HepG2 (cell line): Measurements from ENCODE around the gene SYT1. TPM values are rescaled to one million over a fixed set of nuclear protein-coding genes. Genes with fewer than 3 reads are reported as not detected.

Experiments
- ATAC-seq: fragments of 200-7000 bp; cut with Tn5 transposase; 3 replicates; pipeline ENCODE4 v1.9.1; 2020; ENCODE audit warnings: mild to moderate bottlenecking, moderate library complexity
- BruUV-seq: library from RNA; stranded (reverse); fragments of 400-500 nt; replicated peaks from 2 replicates; lab custom pipeline; 2021; lab: Mats Ljungman, UMichigan
- CTCF ChIA-PET: fragments of 300-600 bp; formaldehyde crosslinking; extraction: SDS; loops from one replicate; lab custom pipeline; 2021; ENCODE audit warnings: low total read pairs, inconsistent platforms, low intra/inter-chr PET ratio; lab: Yijun Ruan, JAX
- POLR2A ChIA-PET: fragments of 350-600 bp; sonication (Branson Sonifier 250); formaldehyde crosslinking; loops from one replicate; lab custom pipeline; 2020; ENCODE audit warnings: antibody characterized with exemption, inconsistent platforms; lab: Yijun Ruan, JAX
- DNase-seq: peaks from one replicate; pipeline ENCODE4 v3.0.0-alpha.2; 2015; ENCODE audit warnings: low spot score
- FAIRE-seq: peaks from 3 replicates; lab custom pipeline; 2011; peaks lifted over from hg19 to GRCh38; lab: Jason Lieb, UNC
- H2AFZ ChIP-seq: one replicate; pipeline ENCODE4 v1.6.1; 2011; ENCODE audit warnings: low read length, inconsistent platforms
- H3K27ac ChIP-seq: fragments of 300-600 bp; 3 replicates; pipeline ENCODE4 v1.8.0; 2011; ENCODE audit warnings: mixed run types, mild to moderate bottlenecking, mixed read lengths, low read length, inconsistent platforms; ENCODE audit not compliant: insufficient read depth; ENCODE audit errors: extremely low read length
- H3K27me3 ChIP-seq, 2 experiments: fragments of 200-600 bp in 1 of 2; 2 replicates in 1 of 2; 3 replicates in 1 of 2; pipeline versions ENCODE4 v1.6.0 to v1.8.0; 2011; ENCODE audit warnings: low read length in 2 of 2, mild to moderate bottlenecking in 2 of 2, moderate library complexity in 2 of 2, inconsistent platforms in 1 of 2; ENCODE audit not compliant: insufficient read depth in 2 of 2, control insufficient read depth in 1 of 2
- H3K36me3 ChIP-seq, 2 experiments: fragments of 200-600 bp in 1 of 2; replicated peaks in 1 of 2; 2 replicates in 1 of 2; 3 replicates in 1 of 2; pipeline versions ENCODE4 v1.5.1 to v1.8.0; 2011; ENCODE audit warnings: low read length in 2 of 2, inconsistent platforms in 1 of 2; ENCODE audit not compliant: insufficient read depth in 2 of 2, control insufficient read depth in 1 of 2
- H3K4me1 ChIP-seq: 2 replicates; pipeline ENCODE4 v1.5.1; 2012; ENCODE audit warnings: low read length, inconsistent platforms; ENCODE audit not compliant: insufficient read depth
- H3K4me2 ChIP-seq: 2 replicates; pipeline ENCODE4 v1.6.0; 2011; ENCODE audit warnings: low read depth, low read length, inconsistent platforms
- H3K4me3 ChIP-seq, 3 experiments: fragments of 200-600 bp in 1 of 3; sonication (generic), shearing (Covaris generic) in 1 of 3; replicated peaks in 1 of 3; 2 replicates each; pipeline ENCODE4 v1.5.1; 2011 to 2016; ENCODE audit warnings: low read length in 3 of 3, inconsistent platforms in 2 of 3, low read depth in 2 of 3, mild to moderate bottlenecking in 2 of 3, control low read depth in 1 of 3, mixed read lengths in 1 of 3; ENCODE audit not compliant: insufficient read depth in 1 of 3
- H3K79me2 ChIP-seq: one replicate; pipeline ENCODE4 v1.6.1; 2011; ENCODE audit warnings: low read length, inconsistent platforms; ENCODE audit not compliant: insufficient read depth
- H3K9ac ChIP-seq: 2 replicates; pipeline ENCODE4 v1.6.0; 2011; ENCODE audit warnings: mild to moderate bottlenecking, low read depth, low read length, inconsistent platforms; ENCODE audit not compliant: insufficient read depth
- H3K9me3 ChIP-seq: 2 replicates; pipeline ENCODE4 v1.5.1; 2012; ENCODE audit warnings: mild to moderate bottlenecking, low read length
- H4K20me1 ChIP-seq: 2 replicates; pipeline ENCODE4 v1.6.0; 2011; ENCODE audit warnings: inconsistent platforms, mild to moderate bottlenecking, low read length, moderate library complexity; ENCODE audit not compliant: insufficient read depth
- AGO2 ChIP-seq: fragments of 200-400 bp; formaldehyde crosslinking; optimal IDR thresholded peaks from 2 replicates; pipeline ENCODE3; 2017; ENCODE audit warnings: mild to moderate bottlenecking, low read depth, low read length, moderate library complexity
- CEBPB ChIP-seq: IDR thresholded peaks from 2 replicates; pipeline ENCODE4 v1.6.1; 2011; ENCODE audit warnings: low read depth, low read length, improper control_type of control experiment, borderline replicate concordance
- FOXA3 ChIP-seq: IDR thresholded peaks from 2 replicates; pipeline ENCODE4 v1.6.1; 2016; ENCODE audit warnings: missing genetic modification reagents, missing compliant biosample characterization
- MIER2 ChIP-seq: IDR thresholded peaks from 2 replicates; pipeline ENCODE4 v1.6.1; 2016; ENCODE audit warnings: missing biosample characterization, missing genetic modification reagents
- MIER3 ChIP-seq: IDR thresholded peaks from 2 replicates; pipeline ENCODE4 v1.6.1; 2016; ENCODE audit warnings: missing compliant biosample characterization, borderline replicate concordance
- MTA1 ChIP-seq: sonication (generic); formaldehyde crosslinking; IDR thresholded peaks from 2 replicates; pipeline ENCODE4 v1.4.0; 2020; ENCODE audit warnings: missing genetic modification reagents, mild to moderate bottlenecking, borderline replicate concordance
- RNF2 ChIP-seq: fragments of 450-650 bp; conservative IDR thresholded peaks from 2 replicates; pipeline ENCODE4 v1.6.1; 2016; ENCODE audit warnings: low read depth
- RORA ChIP-seq: sonication (generic); formaldehyde crosslinking; IDR thresholded peaks from 2 replicates; pipeline ENCODE4 v1.5.0; 2020; ENCODE audit warnings: mild to moderate bottlenecking, missing genetic modification reagents, moderate library complexity
- SCMH1 ChIP-seq: sonication (generic); formaldehyde crosslinking; IDR thresholded peaks from 2 replicates; pipeline ENCODE4 v1.9.0; 2021; ENCODE audit warnings: missing genetic modification reagents, mild to moderate bottlenecking, borderline replicate concordance
- STAG1 ChIP-seq: sonication (generic); formaldehyde crosslinking; IDR thresholded peaks from 2 replicates; pipeline ENCODE4 v1.4.0; 2020; ENCODE audit warnings: missing genetic modification reagents
- ZBTB3 ChIP-seq: sonication (generic); formaldehyde crosslinking; IDR thresholded peaks from 2 replicates; pipeline ENCODE4 v1.4.0; 2020; ENCODE audit warnings: low read depth, mild to moderate bottlenecking, moderate library complexity, missing genetic modification reagents, borderline replicate concordance
- ZNF569 ChIP-seq: sonication (generic); formaldehyde crosslinking; IDR thresholded peaks from 2 replicates; pipeline ENCODE4 v1.5.0; 2020; ENCODE audit warnings: mild to moderate bottlenecking, missing genetic modification reagents, moderate library complexity, borderline replicate concordance
- ZNF629 ChIP-seq: sonication (generic); formaldehyde crosslinking; conservative IDR thresholded peaks from 2 replicates; pipeline ENCODE4 v1.5.0; 2020; ENCODE audit warnings: missing genetic modification reagents
- WGBS: methylation state at CpG from one replicate; pipeline ENCODE4 v1.1.6; 2017; ENCODE audit warnings: low lambda C conversion rate; 5-methylcytosine and 5-hydroxymethylcytosine counted together
- in situ Hi-C: cut with HindIII; loops from 2 replicates; pipeline ENCODE4 v1.10.0; 2017; ENCODE audit warnings: low pct_unique_long_range_greater_than_20kb; ENCODE audit not compliant: extremely low pct_ligation_motif_present
- intact Hi-C: fragments of 100-400 bp; cut with micrococcal nuclease; formaldehyde crosslinking; loops from one replicate; pipeline ENCODE4 v1.10.0; 2022; ENCODE audit not compliant: unreplicated experiment
- polyA plus RNA-seq, 8 experiments: library from polyadenylated mRNA; depleted of rRNA in 3 of 8; stranded (reverse) in 7 of 8; unstranded in 1 of 8; fragments of >200 nt; fragmentation: Illumina TruSeq in 4 of 8; extraction: Trizol in 4 of 8; gene quantifications; 2 replicates each; pipeline versions ENCODE4 v1.2.1 to v1.2.3, GENCODE V29; 2011 to 2016; ENCODE audit warnings: low read depth in 4 of 8, missing spikeins in 1 of 8, mixed read lengths in 1 of 8; ENCODE audit not compliant: insufficient read depth in 1 of 8
- total RNA-seq, 5 experiments: library from RNA; depleted of rRNA; stranded (reverse); fragments of >200 nt; fragmentation: Illumina TruSeq; extraction: Trizol; gene quantifications; 2 replicates each; pipeline ENCODE4 v1.2.3, GENCODE V29; 2016; ENCODE audit warnings: low read depth in 1 of 5
- TF ChIP-seq, protein P1 (sequence below): sonication (generic); formaldehyde crosslinking; IDR thresholded peaks from 2 replicates; pipeline ENCODE4 v1.8.0; 2022; ENCODE audit warnings: mild to moderate bottlenecking, missing genetic modification reagents, moderate library complexity
- TF ChIP-seq, protein P2 (sequence below): sonication (generic); formaldehyde crosslinking; IDR thresholded peaks from 2 replicates; pipeline ENCODE4 v1.5.0; 2020; ENCODE audit warnings: missing genetic modification reagents

Gene SYT1
- total and polyA plus RNA-seq, 2 of the 13 experiments (the other 11 are each of a cell fraction or from before 2014, with no cell fraction given) = not detected

DNA sequence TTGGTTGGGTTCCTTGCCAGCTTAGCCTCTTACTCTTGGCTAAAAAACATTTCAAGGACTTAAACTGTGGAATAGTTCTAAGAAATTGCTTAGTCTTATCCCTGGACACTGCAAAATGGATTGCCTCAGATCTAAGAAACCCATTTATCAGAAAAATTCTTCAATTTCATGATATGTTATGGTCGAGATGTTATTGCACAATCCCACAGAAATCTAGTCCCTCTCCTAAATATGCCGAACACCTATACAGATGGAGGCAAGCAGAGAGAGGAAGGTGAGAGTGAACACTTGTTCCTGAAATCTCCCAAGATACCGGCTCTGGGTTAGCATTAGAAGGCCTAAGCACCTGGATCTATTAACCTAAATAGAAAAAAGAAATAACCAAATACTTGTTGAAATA, 559.0 kb downstream of the SYT1 start:
- no peaks in the 10 kb centered on the region for H3K79me2 ChIP-seq
- H3K9ac ChIP-seq = no peak overlapping the region
- ChIA-PET CTCF (no interaction called here), POLR2A (interaction anchor here (1.5 to 1.9 kb wide), 2 partner anchors 107 to 124 kb away, joined by 3 to 8 read pairs; no protein-coding TSS in a partner anchor)
- ATAC-seq (no peak), DNase-seq (no peak), FAIRE-seq (no peak)
- BruUV-seq = no TSS peak
- peaks cover 57% of the 10 kb centered on the region for H3K4me1 ChIP-seq
- no peaks in the 10 kb centered on the region for H3K27me3 ChIP-seq
- H3K36me3 ChIP-seq = no peaks in the 10 kb centered on the region
- peak overlapping the region; percentile 64 for H3K27ac ChIP-seq
- no peak overlapping the region for H3K4me3 ChIP-seq
- no peak overlapping the region for H3K4me2 ChIP-seq
- WGBS = 86% methylated on average over 3 of the region's 3 CpGs
- H3K9me3 ChIP-seq = no peaks in the 10 kb centered on the region
- intact Hi-C loops (loop anchor here (5.0 kb wide), 2 partner anchors 109 to 269 kb away; partner anchors contain the start of gene PAWR), in situ Hi-C loops (no loop called here)
- H4K20me1 ChIP-seq = no peaks in the 10 kb centered on the region
- TF ChIP-seq FOXA3 (CRISPR knock-in tag) (no peak), CEBPB (peak; percentile 85)
- no peak overlapping the region for H2AFZ ChIP-seq

DNA sequence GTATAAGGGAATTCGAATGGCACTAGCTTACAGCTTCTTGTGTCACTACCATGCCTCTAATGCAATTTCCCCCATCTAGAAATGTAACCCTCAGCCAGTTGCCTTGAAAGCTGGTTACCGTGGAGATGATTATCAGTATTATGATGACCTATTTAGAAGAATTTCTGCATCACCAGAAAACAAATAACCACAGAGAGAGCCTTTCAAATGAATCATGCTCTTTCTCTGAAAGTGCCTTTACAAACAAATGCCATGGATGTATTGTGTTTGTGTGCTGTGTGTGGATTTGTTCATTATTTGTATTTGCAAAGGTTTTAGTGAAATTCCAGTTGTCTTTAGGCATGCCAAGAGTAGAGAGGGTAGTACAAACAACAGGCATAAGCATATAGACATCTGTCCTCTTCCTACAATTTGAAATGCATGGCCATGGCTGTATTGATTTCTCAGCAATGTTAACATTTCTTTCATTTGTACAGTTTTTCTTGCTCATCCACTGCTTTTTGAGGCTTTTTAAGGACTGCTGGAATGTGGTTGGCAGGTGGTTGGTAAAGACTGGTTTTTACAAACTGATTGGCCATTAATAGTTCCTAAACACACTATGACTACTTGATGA, 559.6 kb downstream of the SYT1 start:
- FAIRE-seq (peak; percentile 18), ATAC-seq (peak; percentile 92), DNase-seq (peak; percentile 91)
- in situ Hi-C loops (no loop called here), intact Hi-C loops (loop anchor here (1.0 to 5.0 kb wide), 3 partner anchors 108 to 268 kb away; partner anchors contain the start of gene PAWR)
- no peaks in the 10 kb centered on the region for H3K9me3 ChIP-seq
- BruUV-seq = no TSS peak
- H3K4me3 ChIP-seq = no peak overlapping the region
- H2AFZ ChIP-seq = no peak overlapping the region
- no peaks in the 10 kb centered on the region for H3K36me3 ChIP-seq
- H3K79me2 ChIP-seq = no peaks in the 10 kb centered on the region
- no peak overlapping the region for H3K4me2 ChIP-seq
- POLR2A ChIA-PET = interaction anchor here (1.9 kb wide), 1 partner anchor 123 kb away, joined by 8 read pairs; no protein-coding TSS in a partner anchor
- CTCF ChIA-PET = no interaction called here
- H3K4me1 ChIP-seq = peaks cover 55% of the 10 kb centered on the region
- H3K9ac ChIP-seq = no peak overlapping the region
- 19% methylated on average over 2 of the region's 2 CpGs for WGBS
- H3K27me3 ChIP-seq = no peaks in the 10 kb centered on the region
- H4K20me1 ChIP-seq = no peaks in the 10 kb centered on the region
- H3K27ac ChIP-seq = peak overlapping the region; percentile 64
- TF ChIP-seq RORA (CRISPR knock-in tag) (no peak), ZBTB3 (CRISPR knock-in tag) (no peak), STAG1 (CRISPR knock-in tag) (no peak), SCMH1 (no peak), MIER3 (CRISPR knock-in tag) (peak; percentile 61; the same call in 1 of the 2 replicates), MIER2 (CRISPR knock-in tag) (no peak), AGO2 (no peak), MTA1 (no peak), RNF2 (no peak), ZNF569 (CRISPR knock-in tag) (no peak), ZNF629 (CRISPR knock-in tag) (no peak)
- TF ChIP-seq, protein P1, sequence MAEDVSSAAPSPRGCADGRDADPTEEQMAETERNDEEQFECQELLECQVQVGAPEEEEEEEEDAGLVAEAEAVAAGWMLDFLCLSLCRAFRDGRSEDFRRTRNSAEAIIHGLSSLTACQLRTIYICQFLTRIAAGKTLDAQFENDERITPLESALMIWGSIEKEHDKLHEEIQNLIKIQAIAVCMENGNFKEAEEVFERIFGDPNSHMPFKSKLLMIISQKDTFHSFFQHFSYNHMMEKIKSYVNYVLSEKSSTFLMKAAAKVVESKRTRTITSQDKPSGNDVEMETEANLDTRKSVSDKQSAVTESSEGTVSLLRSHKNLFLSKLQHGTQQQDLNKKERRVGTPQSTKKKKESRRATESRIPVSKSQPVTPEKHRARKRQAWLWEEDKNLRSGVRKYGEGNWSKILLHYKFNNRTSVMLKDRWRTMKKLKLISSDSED (CRISPR knock-in tag) = no peak
- TF ChIP-seq, protein P2, sequence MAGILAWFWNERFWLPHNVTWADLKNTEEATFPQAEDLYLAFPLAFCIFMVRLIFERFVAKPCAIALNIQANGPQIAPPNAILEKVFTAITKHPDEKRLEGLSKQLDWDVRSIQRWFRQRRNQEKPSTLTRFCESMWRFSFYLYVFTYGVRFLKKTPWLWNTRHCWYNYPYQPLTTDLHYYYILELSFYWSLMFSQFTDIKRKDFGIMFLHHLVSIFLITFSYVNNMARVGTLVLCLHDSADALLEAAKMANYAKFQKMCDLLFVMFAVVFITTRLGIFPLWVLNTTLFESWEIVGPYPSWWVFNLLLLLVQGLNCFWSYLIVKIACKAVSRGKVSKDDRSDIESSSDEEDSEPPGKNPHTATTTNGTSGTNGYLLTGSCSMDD = no peak
